ENCODE results near the gene GAGE10.

DNA sequence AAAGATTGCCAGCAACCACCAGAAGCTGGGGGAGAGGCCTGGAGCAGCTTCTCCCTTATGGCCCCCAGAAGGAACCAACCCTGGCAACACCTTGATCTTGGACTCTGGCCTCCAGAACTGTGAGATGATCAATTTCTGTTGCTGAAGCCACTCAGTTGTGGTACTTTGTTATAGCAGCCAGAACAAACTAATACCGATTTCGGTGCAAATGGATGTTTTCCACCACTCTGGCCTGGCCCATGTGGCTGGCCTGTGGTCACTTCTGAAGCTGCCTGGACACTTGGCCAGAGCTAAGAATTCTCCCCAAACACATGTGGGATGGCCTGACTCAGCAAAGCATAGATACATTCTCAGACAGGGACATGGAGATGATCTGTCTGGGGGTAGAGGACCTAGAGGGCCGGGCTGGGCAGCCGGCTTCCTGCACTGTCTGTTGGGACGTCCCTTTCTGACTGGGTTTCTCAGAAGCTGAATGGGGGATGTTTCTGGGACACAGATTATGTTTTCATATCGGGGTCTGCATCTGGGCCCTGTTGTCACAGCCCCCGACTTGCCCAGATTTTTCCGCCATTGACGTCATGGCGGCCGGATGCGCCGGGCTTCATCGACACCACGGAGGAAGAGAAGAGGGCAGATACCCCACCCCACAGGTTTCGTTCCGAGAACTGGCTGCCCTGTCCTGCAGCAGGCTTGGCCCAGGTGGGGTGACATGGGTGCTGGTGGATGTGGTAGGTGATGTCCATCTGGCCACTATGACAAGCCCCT is 43.0 kb upstream of the GAGE10 start:
- TF ChIP-seq, protein P1, sequence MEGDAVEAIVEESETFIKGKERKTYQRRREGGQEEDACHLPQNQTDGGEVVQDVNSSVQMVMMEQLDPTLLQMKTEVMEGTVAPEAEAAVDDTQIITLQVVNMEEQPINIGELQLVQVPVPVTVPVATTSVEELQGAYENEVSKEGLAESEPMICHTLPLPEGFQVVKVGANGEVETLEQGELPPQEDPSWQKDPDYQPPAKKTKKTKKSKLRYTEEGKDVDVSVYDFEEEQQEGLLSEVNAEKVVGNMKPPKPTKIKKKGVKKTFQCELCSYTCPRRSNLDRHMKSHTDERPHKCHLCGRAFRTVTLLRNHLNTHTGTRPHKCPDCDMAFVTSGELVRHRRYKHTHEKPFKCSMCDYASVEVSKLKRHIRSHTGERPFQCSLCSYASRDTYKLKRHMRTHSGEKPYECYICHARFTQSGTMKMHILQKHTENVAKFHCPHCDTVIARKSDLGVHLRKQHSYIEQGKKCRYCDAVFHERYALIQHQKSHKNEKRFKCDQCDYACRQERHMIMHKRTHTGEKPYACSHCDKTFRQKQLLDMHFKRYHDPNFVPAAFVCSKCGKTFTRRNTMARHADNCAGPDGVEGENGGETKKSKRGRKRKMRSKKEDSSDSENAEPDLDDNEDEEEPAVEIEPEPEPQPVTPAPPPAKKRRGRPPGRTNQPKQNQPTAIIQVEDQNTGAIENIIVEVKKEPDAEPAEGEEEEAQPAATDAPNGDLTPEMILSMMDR (IDR thresholded peaks at IDR 0.05) = no peak
- TF ChIP-seq POLR2AphosphoS5 (IDR thresholded peaks at IDR 0.05) = no peak
